HepG2 (cell line): ENCODE results near the gene HTR4. TPM values are rescaled to one million over a fixed set of nuclear protein-coding genes. Genes with fewer than 3 reads are reported as not detected.

ENCODE experiments used
- ATF6 ChIP-seq: sonication (generic); formaldehyde crosslinking; conservative IDR thresholded peaks from 2 replicates; pipeline ENCODE4 v1.4.0; 2020; ENCODE audit warnings: missing genetic modification reagents
- CEBPG ChIP-seq: IDR thresholded peaks from 2 replicates; pipeline ENCODE4 v1.6.1; 2016
- MBD4 ChIP-seq: IDR thresholded peaks from 2 replicates; pipeline ENCODE4 v1.6.1; 2012; ENCODE audit warnings: low read length, inconsistent platforms, borderline replicate concordance
- NFATC3 ChIP-seq: sonication (generic); formaldehyde crosslinking; IDR thresholded peaks from 2 replicates; pipeline ENCODE4 v1.5.1; 2020; ENCODE audit warnings: mild to moderate bottlenecking, missing genetic modification reagents
- NFYC ChIP-seq: IDR thresholded peaks from 2 replicates; pipeline ENCODE4 v1.6.1; 2016; ENCODE audit warnings: missing genetic modification reagents, missing compliant biosample characterization
- RAD21 ChIP-seq: fragments of 450-650 bp; formaldehyde crosslinking; IDR thresholded peaks from 2 replicates; pipeline ENCODE4 v1.5.0; 2020; ENCODE audit warnings: mild to moderate bottlenecking
- SP4 ChIP-seq: sonication (generic); formaldehyde crosslinking; IDR thresholded peaks from 2 replicates; pipeline ENCODE4 v1.8.1; 2023; ENCODE audit warnings: mild to moderate bottlenecking, missing genetic modification reagents
- YEATS2 ChIP-seq: sonication (generic); formaldehyde crosslinking; IDR thresholded peaks from 2 replicates; pipeline ENCODE4 v1.4.0; 2020; ENCODE audit warnings: missing genetic modification reagents, borderline replicate concordance
- ZMYM4 ChIP-seq: sonication (generic); formaldehyde crosslinking; IDR thresholded peaks from 2 replicates; pipeline ENCODE4 v1.8.1; 2023; ENCODE audit warnings: mild to moderate bottlenecking, missing genetic modification reagents
- ZNF142 ChIP-seq: sonication (generic); formaldehyde crosslinking; IDR thresholded peaks from 2 replicates; pipeline ENCODE4 v1.4.0; 2020; ENCODE audit warnings: missing genetic modification reagents
- ZNF446 ChIP-seq: sonication (generic); formaldehyde crosslinking; IDR thresholded peaks from 2 replicates; pipeline ENCODE4 v1.5.0; 2020; ENCODE audit warnings: mild to moderate bottlenecking, missing genetic modification reagents
- ZNF569 ChIP-seq: sonication (generic); formaldehyde crosslinking; IDR thresholded peaks from 2 replicates; pipeline ENCODE4 v1.5.0; 2020; ENCODE audit warnings: mild to moderate bottlenecking, missing genetic modification reagents, moderate library complexity, borderline replicate concordance
- polyA plus RNA-seq, 8 experiments: library from polyadenylated mRNA; depleted of rRNA in 3 of 8; stranded (reverse) in 7 of 8; unstranded in 1 of 8; fragments of >200 nt; fragmentation: Illumina TruSeq in 4 of 8; extraction: Trizol in 4 of 8; gene quantifications; 2 replicates each; pipeline versions ENCODE4 v1.2.1 to v1.2.3, GENCODE V29; 2011 to 2016; ENCODE audit warnings: low read depth in 4 of 8, missing spikeins in 1 of 8, mixed read lengths in 1 of 8; ENCODE audit not compliant: insufficient read depth in 1 of 8
- total RNA-seq, 5 experiments: library from RNA; depleted of rRNA; stranded (reverse); fragments of >200 nt; fragmentation: Illumina TruSeq; extraction: Trizol; gene quantifications; 2 replicates each; pipeline ENCODE4 v1.2.3, GENCODE V29; 2016; ENCODE audit warnings: low read depth in 1 of 5
- TF ChIP-seq, protein P1 (sequence below): sonication (generic); formaldehyde crosslinking; IDR thresholded peaks from 2 replicates; pipeline ENCODE4 v1.4.0; 2020; ENCODE audit warnings: missing genetic modification reagents, borderline replicate concordance
- TF ChIP-seq, protein P2 (sequence below): sonication (generic); formaldehyde crosslinking; IDR thresholded peaks from 2 replicates; pipeline ENCODE4 v1.4.0; 2020; ENCODE audit warnings: missing genetic modification reagents, borderline replicate concordance

HTR4 gene
- total and polyA plus RNA-seq, 2 of the 13 experiments (the other 11 are each of a cell fraction or from before 2014, with no cell fraction given) = not detected

DNA sequence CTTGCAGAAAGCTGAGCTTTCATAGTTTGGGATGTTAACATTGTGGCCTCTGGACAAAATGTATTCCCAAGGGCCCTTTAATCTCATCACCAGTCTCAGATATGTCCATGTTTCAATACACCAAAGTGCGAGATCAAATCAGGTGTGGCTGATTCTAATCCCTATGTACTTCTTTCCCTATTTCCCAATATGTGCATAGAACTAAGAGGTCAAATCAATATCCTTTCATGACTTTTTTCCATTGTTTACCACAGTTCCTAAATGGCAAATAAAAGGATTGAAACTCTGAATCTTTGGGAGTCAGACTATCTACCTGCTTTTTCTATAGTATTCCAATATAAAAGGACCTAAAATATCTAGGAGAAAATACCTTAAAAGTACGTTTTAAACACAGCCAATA is 165.6 kb downstream of the HTR4 start (continued):
- no peak for TF ChIP-seq SP4 (CRISPR knock-in tag)
- TF ChIP-seq NFATC3 (CRISPR knock-in tag) = no peak
- TF ChIP-seq ATF6 = no peak
- TF ChIP-seq CEBPG = peak; percentile 33; the same call in 1 of the 2 replicates
- TF ChIP-seq, protein P1, sequence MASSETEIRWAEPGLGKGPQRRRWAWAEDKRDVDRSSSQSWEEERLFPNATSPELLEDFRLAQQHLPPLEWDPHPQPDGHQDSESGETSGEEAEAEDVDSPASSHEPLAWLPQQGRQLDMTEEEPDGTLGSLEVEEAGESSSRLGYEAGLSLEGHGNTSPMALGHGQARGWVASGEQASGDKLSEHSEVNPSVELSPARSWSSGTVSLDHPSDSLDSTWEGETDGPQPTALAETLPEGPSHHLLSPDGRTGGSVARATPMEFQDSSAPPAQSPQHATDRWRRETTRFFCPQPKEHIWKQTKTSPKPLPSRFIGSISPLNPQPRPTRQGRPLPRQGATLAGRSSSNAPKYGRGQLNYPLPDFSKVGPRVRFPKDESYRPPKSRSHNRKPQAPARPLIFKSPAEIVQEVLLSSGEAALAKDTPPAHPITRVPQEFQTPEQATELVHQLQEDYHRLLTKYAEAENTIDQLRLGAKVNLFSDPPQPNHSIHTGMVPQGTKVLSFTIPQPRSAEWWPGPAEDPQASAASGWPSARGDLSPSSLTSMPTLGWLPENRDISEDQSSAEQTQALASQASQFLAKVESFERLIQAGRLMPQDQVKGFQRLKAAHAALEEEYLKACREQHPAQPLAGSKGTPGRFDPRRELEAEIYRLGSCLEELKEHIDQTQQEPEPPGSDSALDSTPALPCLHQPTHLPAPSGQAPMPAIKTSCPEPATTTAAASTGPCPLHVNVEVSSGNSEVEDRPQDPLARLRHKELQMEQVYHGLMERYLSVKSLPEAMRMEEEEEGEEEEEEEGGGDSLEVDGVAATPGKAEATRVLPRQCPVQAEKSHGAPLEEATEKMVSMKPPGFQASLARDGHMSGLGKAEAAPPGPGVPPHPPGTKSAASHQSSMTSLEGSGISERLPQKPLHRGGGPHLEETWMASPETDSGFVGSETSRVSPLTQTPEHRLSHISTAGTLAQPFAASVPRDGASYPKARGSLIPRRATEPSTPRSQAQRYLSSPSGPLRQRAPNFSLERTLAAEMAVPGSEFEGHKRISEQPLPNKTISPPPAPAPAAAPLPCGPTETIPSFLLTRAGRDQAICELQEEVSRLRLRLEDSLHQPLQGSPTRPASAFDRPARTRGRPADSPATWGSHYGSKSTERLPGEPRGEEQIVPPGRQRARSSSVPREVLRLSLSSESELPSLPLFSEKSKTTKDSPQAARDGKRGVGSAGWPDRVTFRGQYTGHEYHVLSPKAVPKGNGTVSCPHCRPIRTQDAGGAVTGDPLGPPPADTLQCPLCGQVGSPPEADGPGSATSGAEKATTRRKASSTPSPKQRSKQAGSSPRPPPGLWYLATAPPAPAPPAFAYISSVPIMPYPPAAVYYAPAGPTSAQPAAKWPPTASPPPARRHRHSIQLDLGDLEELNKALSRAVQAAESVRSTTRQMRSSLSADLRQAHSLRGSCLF = no peak
- TF ChIP-seq ZNF569 (CRISPR knock-in tag) = no peak
- TF ChIP-seq MBD4 = no peak
- no peak for TF ChIP-seq YEATS2 (CRISPR knock-in tag)
- TF ChIP-seq, protein P2, sequence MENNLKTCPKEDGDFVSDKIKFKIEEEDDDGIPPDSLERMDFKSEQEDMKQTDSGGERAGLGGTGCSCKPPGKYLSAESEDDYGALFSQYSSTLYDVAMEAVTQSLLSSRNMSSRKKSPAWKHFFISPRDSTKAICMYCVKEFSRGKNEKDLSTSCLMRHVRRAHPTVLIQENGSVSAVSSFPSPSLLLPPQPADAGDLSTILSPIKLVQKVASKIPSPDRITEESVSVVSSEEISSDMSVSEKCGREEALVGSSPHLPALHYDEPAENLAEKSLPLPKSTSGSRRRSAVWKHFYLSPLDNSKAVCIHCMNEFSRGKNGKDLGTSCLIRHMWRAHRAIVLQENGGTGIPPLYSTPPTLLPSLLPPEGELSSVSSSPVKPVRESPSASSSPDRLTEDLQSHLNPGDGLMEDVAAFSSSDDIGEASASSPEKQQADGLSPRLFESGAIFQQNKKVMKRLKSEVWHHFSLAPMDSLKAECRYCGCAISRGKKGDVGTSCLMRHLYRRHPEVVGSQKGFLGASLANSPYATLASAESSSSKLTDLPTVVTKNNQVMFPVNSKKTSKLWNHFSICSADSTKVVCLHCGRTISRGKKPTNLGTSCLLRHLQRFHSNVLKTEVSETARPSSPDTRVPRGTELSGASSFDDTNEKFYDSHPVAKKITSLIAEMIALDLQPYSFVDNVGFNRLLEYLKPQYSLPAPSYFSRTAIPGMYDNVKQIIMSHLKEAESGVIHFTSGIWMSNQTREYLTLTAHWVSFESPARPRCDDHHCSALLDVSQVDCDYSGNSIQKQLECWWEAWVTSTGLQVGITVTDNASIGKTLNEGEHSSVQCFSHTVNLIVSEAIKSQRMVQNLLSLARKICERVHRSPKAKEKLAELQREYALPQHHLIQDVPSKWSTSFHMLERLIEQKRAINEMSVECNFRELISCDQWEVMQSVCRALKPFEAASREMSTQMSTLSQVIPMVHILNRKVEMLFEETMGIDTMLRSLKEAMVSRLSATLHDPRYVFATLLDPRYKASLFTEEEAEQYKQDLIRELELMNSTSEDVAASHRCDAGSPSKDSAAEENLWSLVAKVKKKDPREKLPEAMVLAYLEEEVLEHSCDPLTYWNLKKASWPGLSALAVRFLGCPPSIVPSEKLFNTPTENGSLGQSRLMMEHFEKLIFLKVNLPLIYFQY (CRISPR knock-in tag) = no peak
- no peak for TF ChIP-seq NFYC (CRISPR knock-in tag)
- TF ChIP-seq ZNF446 (CRISPR knock-in tag) = no peak
- no peak for TF ChIP-seq RAD21 (CRISPR knock-in tag)
- no peak for TF ChIP-seq ZMYM4
- no peak for TF ChIP-seq ZNF142 (CRISPR knock-in tag)
